SK-N-SH (cell line): ENCODE measurements around the gene CNTFR. TPM values are rescaled to one million over a fixed set of nuclear protein-coding genes. Genes with fewer than 3 reads are reported as not detected.
A peak's percentile ranks its signal among the peaks of the same experiment; 100 is the strongest.

ENCODE experiments used
- CTCF ChIA-PET: fragments of 300-600, 350-600 bp; formaldehyde crosslinking; extraction: SDS; loops from one replicate; lab custom pipeline; 2021; lab: Yijun Ruan, JAX
- POLR2A ChIA-PET: fragments of 350-600 bp; sonication (Branson Sonifier 250); formaldehyde crosslinking; extraction: SDS; loops from one replicate; lab custom pipeline; 2020; ENCODE audit warnings: antibody characterized with exemption, inconsistent platforms; lab: Yijun Ruan, JAX
- DNase-seq: peaks from one replicate; pipeline ENCODE4 v3.0.0; 2012
- H2AFZ ChIP-seq: fragments of 200-600 bp; sonication (generic); 2 replicates; pipeline ENCODE4 v1.8.1; 2016; ENCODE audit warnings: antibody characterized with exemption, mild to moderate bottlenecking, low read depth
- H3F3A ChIP-seq: fragments of 200-600 bp; sonication (generic); replicated peaks from 2 replicates; pipeline ENCODE3; 2016; ENCODE audit warnings: antibody characterized with exemption, mild to moderate bottlenecking; ENCODE audit not compliant: insufficient read depth
- H3K27ac ChIP-seq, 2 experiments: fragments of 200-500 bp in 1 of 2; fragments of 200-600 bp in 1 of 2; sonication (Bioruptor generic) in 1 of 2; sonication (generic), shearing (Covaris generic) in 1 of 2; 2 replicates each; pipeline versions ENCODE4 v1.5.1 to v1.6.1; 2014 to 2016; ENCODE audit warnings: low read depth in 2 of 2, inconsistent platforms in 1 of 2, low read length in 1 of 2, mild to moderate bottlenecking in 1 of 2, mixed read lengths in 1 of 2
- H3K27me3 ChIP-seq: fragments of 200-600 bp; sonication (generic), shearing (Covaris generic); 2 replicates; pipeline ENCODE4 v1.6.1; 2016; ENCODE audit warnings: mixed run types; ENCODE audit not compliant: insufficient read depth
- H3K36me3 ChIP-seq, 2 experiments: fragments of 200-500 bp in 1 of 2; fragments of 200-600 bp in 1 of 2; sonication (Bioruptor generic) in 1 of 2; sonication (generic) in 1 of 2; replicated peaks in 1 of 2; 2 replicates each; pipeline versions ENCODE3 to v1.5.1; 2014 to 2016; ENCODE audit warnings: low read length in 1 of 2, mild to moderate bottlenecking in 1 of 2; ENCODE audit not compliant: insufficient read depth in 2 of 2, control insufficient read depth in 1 of 2
- H3K4me1 ChIP-seq, 2 experiments: fragments of 200-500 bp in 1 of 2; fragments of 200-600 bp in 1 of 2; sonication (Bioruptor generic) in 1 of 2; sonication (generic), shearing (Covaris generic) in 1 of 2; 2 replicates each; pipeline versions ENCODE4 v1.5.1 to v1.6.1; 2014 to 2016; ENCODE audit warnings: low read depth in 1 of 2, low read length in 1 of 2, mixed run types in 1 of 2; ENCODE audit not compliant: insufficient read depth in 2 of 2, control insufficient read depth in 1 of 2
- H3K4me2 ChIP-seq: fragments of 200-600 bp; sonication (generic), shearing (Covaris generic); 2 replicates; pipeline ENCODE4 v1.6.1; 2017; ENCODE audit warnings: mixed run types
- H3K4me3 ChIP-seq, 2 experiments: fragments of 200-500 bp in 1 of 2; fragments of 200-600 bp in 1 of 2; sonication (Bioruptor generic) in 1 of 2; sonication (generic), shearing (Covaris generic) in 1 of 2; 2 replicates each; pipeline versions ENCODE4 v1.5.1 to v1.8.1; 2014 to 2016; ENCODE audit warnings: low read depth in 2 of 2, inconsistent platforms in 1 of 2, low read length in 1 of 2, mild to moderate bottlenecking in 1 of 2, mixed read lengths in 1 of 2, moderate library complexity in 1 of 2
- H3K79me2 ChIP-seq: fragments of 200-600 bp; sonication (generic); 2 replicates; pipeline ENCODE4 v1.8.1; 2017; ENCODE audit warnings: mild to moderate bottlenecking; ENCODE audit not compliant: insufficient read depth
- H3K9ac ChIP-seq: fragments of 200-600 bp; sonication (generic); 2 replicates; pipeline ENCODE4 v1.6.1; 2017; ENCODE audit warnings: mixed run types
- H3K9me2 ChIP-seq: fragments of 200-600 bp; sonication (generic); 2 replicates; pipeline ENCODE4 v1.6.1; 2017; ENCODE audit warnings: mixed run types
- H3K9me3 ChIP-seq: fragments of 200-600 bp; sonication (generic); 2 replicates; pipeline ENCODE4 v1.6.1; 2017; ENCODE audit warnings: mixed run types, mild to moderate bottlenecking, moderate library complexity
- H4K20me1 ChIP-seq: fragments of 200-600 bp; sonication (generic); 2 replicates; pipeline ENCODE4 v1.6.1; 2017; ENCODE audit warnings: mild to moderate bottlenecking, mixed run types; ENCODE audit not compliant: insufficient read depth
- CHD2 ChIP-seq: fragments of 150-350 bp; IDR thresholded peaks from 2 replicates; pipeline ENCODE4 v1.6.1; 2018; ENCODE audit warnings: low read length; ENCODE audit not compliant: partially characterized antibody
- ELF1 ChIP-seq: IDR thresholded peaks from 2 replicates; pipeline ENCODE4 v1.4.0; 2012
- EZH2phosphoT487 ChIP-seq: fragments of 200-600 bp; sonication (generic); IDR thresholded peaks from 2 replicates; pipeline ENCODE4 v1.6.1; 2017; ENCODE audit warnings: low read depth, mixed run types, mild to moderate bottlenecking, antibody characterized with exemption, moderate library complexity, borderline replicate concordance
- GABPA ChIP-seq: IDR thresholded peaks from 2 replicates; pipeline ENCODE4 v1.4.0; 2012; ENCODE audit warnings: low read depth, mild to moderate bottlenecking
- JUND ChIP-seq: IDR thresholded peaks from 2 replicates; pipeline ENCODE4 v1.4.0; 2012
- MEF2A ChIP-seq: IDR thresholded peaks from 2 replicates; pipeline ENCODE4 v1.4.0; 2012; ENCODE audit warnings: low read depth, borderline replicate concordance
- RAD21 ChIP-seq: IDR thresholded peaks from 2 replicates; pipeline ENCODE4 v1.6.1; 2012; ENCODE audit warnings: mild to moderate bottlenecking, low read length
- SIN3A ChIP-seq: IDR thresholded peaks from 2 replicates; pipeline ENCODE4 v1.6.1; 2012; ENCODE audit warnings: low read depth, mild to moderate bottlenecking, low read length, moderate library complexity, borderline replicate concordance
- YY1 ChIP-seq: IDR thresholded peaks from 2 replicates; pipeline ENCODE4 v1.4.0; 2012; ENCODE audit warnings: low read depth, mild to moderate bottlenecking
- WGBS: methylation state at CpG from one replicate; pipeline ENCODE4 v1.1.6; 2017; ENCODE audit warnings: low lambda C conversion rate; 5-methylcytosine and 5-hydroxymethylcytosine counted together
- polyA plus RNA-seq, 3 experiments: library from polyadenylated mRNA; depleted of rRNA; stranded (reverse); fragments of >200 nt; gene quantifications; 2 replicates each; pipeline ENCODE4 v1.2.3, GENCODE V29; 2012
- TF ChIP-seq, protein P1 (sequence below): IDR thresholded peaks from 2 replicates; pipeline ENCODE4 v1.4.0; 2012; ENCODE audit warnings: low read depth, borderline replicate concordance
- TF ChIP-seq, protein P2 (sequence below): IDR thresholded peaks from 2 replicates; pipeline ENCODE4 v1.4.0; 2012; ENCODE audit warnings: low read depth, borderline replicate concordance

Gene CNTFR
- polyA plus RNA-seq, 1 of the 3 experiments (the other 2 are of a cell fraction): 1.8 TPM

DNA sequence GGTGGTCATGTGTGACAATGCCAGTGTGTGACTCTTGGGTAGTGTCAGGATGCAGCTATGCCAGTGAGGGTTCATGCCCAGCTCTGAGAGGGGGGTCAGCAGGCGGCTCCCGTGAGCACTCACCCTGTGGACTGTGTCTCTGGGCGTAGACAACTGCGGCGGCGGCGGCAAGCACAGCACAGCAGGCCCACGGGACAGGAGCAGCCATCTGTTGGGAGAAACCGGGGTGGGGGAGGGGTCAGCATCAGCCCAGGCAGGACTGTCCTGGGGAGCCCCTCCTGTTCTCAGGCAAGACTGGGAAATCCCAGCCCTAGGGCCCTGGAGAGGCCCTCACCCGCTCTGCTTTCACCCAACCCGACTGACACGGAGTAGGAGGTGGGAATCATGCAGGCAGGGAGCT lies 20.8 kb downstream of the CNTFR start:
- H3K4me1 ChIP-seq: peaks cover 0 to 85% of the 10 kb centered on the region in 2 experiments; a peak in 2 of 4 replicates
- H3F3A ChIP-seq: no peaks in the 10 kb centered on the region
- H3K4me3 ChIP-seq: no peak overlapping the region
- 45% methylated on average over 3 of the region's 12 CpGs for WGBS
- H3K9ac ChIP-seq: no peak overlapping the region
- no peak overlapping the region for H3K4me2 ChIP-seq
- TF ChIP-seq, protein P1, sequence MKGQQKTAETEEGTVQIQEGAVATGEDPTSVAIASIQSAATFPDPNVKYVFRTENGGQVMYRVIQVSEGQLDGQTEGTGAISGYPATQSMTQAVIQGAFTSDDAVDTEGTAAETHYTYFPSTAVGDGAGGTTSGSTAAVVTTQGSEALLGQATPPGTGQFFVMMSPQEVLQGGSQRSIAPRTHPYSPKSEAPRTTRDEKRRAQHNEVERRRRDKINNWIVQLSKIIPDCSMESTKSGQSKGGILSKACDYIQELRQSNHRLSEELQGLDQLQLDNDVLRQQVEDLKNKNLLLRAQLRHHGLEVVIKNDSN: no peak
- TF ChIP-seq CHD2: peak; percentile 61
- no peaks in the 10 kb centered on the region for H3K36me3 ChIP-seq
- no peaks in the 10 kb centered on the region; the same call in 1 of the 2 replicates for H3K27me3 ChIP-seq
- POLR2A ChIA-PET: no interaction called here
- H2AFZ ChIP-seq: no peak overlapping the region
- H3K9me3 ChIP-seq: no peaks in the 10 kb centered on the region
- CTCF ChIA-PET: interaction anchor here (1.0 to 5.9 kb wide), 7 partner anchors 9 to 69 kb away, joined by 3 to 59 read pairs (median 11); no protein-coding TSS in a partner anchor
- no peaks in the 10 kb centered on the region for H3K79me2 ChIP-seq
- H3K27ac ChIP-seq: peak overlapping the region in 1 of 2 experiments; percentile 94; a peak in 2 of 4 replicates
- H4K20me1 ChIP-seq: no peaks in the 10 kb centered on the region
- peak; percentile 73 for DNase-seq
- no peaks in the 10 kb centered on the region for H3K9me2 ChIP-seq

DNA sequence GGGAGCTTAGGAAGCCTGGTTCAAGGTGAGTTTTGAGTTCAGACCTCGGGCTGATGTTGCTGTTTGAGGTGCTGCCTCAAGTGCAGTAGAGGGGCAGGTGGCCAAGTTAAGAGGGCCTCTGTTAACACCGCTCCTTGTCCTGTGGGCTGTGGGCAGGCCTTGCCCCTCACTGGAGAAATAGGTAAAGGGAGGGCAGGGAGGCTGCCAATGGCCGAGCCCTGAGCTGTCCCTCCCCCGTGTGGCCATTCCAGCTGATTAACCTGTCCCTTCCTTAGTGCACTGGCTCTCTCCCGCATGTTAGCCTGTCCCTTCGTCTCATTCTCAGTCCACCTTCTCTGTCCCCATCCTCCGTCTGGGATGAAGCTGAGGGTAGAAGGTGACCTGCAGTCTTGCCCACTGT lies 21.4 kb downstream of the CNTFR start:
- no peak for DNase-seq
- Histone ChIP-seq H2AFZ (no peak overlapping the region), H3K27ac (peak overlapping the region in 1 of 2 experiments; percentile 94; a peak in 1 of 4 replicates), H3K79me2 (no peaks in the 10 kb centered on the region), H3K36me3 (no peaks in the 10 kb centered on the region), H3K27me3 (no peaks in the 10 kb centered on the region; the same call in 1 of the 2 replicates), H3K9me3 (no peaks in the 10 kb centered on the region), H3K4me3 (no peak overlapping the region), H3F3A (no peaks in the 10 kb centered on the region), H3K4me2 (no peak overlapping the region), H4K20me1 (no peaks in the 10 kb centered on the region), H3K9ac (no peak overlapping the region), H3K4me1 (peaks cover 0 to 80% of the 10 kb centered on the region in 2 experiments; a peak in 2 of 4 replicates), H3K9me2 (no peaks in the 10 kb centered on the region)
- WGBS: 86% methylated on average over 7 of the region's 7 CpGs
- TF ChIP-seq CHD2: no peak
- no peak for TF ChIP-seq ELF1
- no peak for TF ChIP-seq SIN3A
- no peak for TF ChIP-seq JUND
- TF ChIP-seq RAD21: no peak
- TF ChIP-seq, protein P2, sequence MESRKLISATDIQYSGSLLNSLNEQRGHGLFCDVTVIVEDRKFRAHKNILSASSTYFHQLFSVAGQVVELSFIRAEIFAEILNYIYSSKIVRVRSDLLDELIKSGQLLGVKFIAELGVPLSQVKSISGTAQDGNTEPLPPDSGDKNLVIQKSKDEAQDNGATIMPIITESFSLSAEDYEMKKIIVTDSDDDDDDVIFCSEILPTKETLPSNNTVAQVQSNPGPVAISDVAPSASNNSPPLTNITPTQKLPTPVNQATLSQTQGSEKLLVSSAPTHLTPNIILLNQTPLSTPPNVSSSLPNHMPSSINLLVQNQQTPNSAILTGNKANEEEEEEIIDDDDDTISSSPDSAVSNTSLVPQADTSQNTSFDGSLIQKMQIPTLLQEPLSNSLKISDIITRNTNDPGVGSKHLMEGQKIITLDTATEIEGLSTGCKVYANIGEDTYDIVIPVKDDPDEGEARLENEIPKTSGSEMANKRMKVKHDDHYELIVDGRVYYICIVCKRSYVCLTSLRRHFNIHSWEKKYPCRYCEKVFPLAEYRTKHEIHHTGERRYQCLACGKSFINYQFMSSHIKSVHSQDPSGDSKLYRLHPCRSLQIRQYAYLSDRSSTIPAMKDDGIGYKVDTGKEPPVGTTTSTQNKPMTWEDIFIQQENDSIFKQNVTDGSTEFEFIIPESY: no peak
- TF ChIP-seq YY1: no peak
- TF ChIP-seq MEF2A: no peak
- no peak for TF ChIP-seq GABPA
- TF ChIP-seq EZH2phosphoT487: no peak
- POLR2A ChIA-PET: no interaction called here
- CTCF ChIA-PET: interaction anchor here (1.0 to 5.9 kb wide), 6 partner anchors 8 to 189 kb away, joined by 3 to 59 read pairs (median 7); no protein-coding TSS in a partner anchor
